Body of pancreas (tissue), 4 donors: ENCODE results near the gene STIL. TPM values are rescaled to one million over a fixed set of nuclear protein-coding genes. Genes with fewer than 3 reads are reported as not detected.
"Not testable (repeated sequence)": the region's sequence is repeated elsewhere in the genome, so short reads cannot be mapped to it uniquely, and the experiment has no call there.

Experiments used
- ATAC-seq: fragments of 150-250 bp; one replicate; pipeline ENCODE4 v1.9.1; 2016
- DNase-seq, 4 donors: peaks; one replicate each; pipeline ENCODE4 v3.0.0-alpha.2; 2019
- H3K27ac ChIP-seq, 4 donors: fragments of 200-600 bp; sonication (generic); 1 replicate in 3 of 4; 2 replicates in 1 of 4; pipeline versions ENCODE4 v1.5.1 to v1.6.1; 2016 to 2019; ENCODE audit warnings: mild to moderate bottlenecking in 1 of 4, mixed read lengths in 1 of 4, moderate library complexity in 1 of 4
- H3K27me3 ChIP-seq, 2 donors: fragments of 200-600 bp; sonication (generic); one replicate each; pipeline ENCODE4 v1.6.0; 2016; ENCODE audit warnings: mild to moderate bottlenecking in 1 of 2
- H3K36me3 ChIP-seq, 2 donors: fragments of 200-600 bp; sonication (generic); replicated peaks in 1 of 2; 2 replicates each; pipeline ENCODE4 v1.5.1; 2016; ENCODE audit warnings: low read depth in 2 of 2; ENCODE audit not compliant: insufficient read depth in 1 of 2
- H3K4me1 ChIP-seq: fragments of 200-600 bp; sonication (generic); one replicate; pipeline ENCODE4 v1.6.0; 2016
- H3K4me3 ChIP-seq, 2 donors: fragments of 200-600 bp; sonication (generic); 1 replicate in 1 of 2; 2 replicates in 1 of 2; pipeline ENCODE4 v1.5.1; 2016 to 2019
- H3K9me3 ChIP-seq, 3 donors: fragments of 200-600 bp; sonication (generic); 1 replicate in 2 of 3; 2 replicates in 1 of 3; pipeline ENCODE4 v1.5.1; 2016
- CTCF ChIP-seq, 7 experiments: fragments of 450-650 bp in 4 of 7; fragments of 200-600 bp in 3 of 7; sonication (generic) in 3 of 7; IDR thresholded peaks; one replicate each; pipeline ENCODE4 v1.5.1; 2016 to 2019; ENCODE audit warnings: antibody characterized with exemption in 7 of 7
- POLR2A ChIP-seq, 3 donors: fragments of 450-650 bp; IDR thresholded peaks; one replicate each; pipeline ENCODE4 v1.6.1; 2016; ENCODE audit warnings: antibody characterized with exemption in 3 of 3, mild to moderate bottlenecking in 2 of 3
- WGBS, 2 donors: methylation state at CpG; one replicate each; pipeline ENCODE4 v1.1.5; 2017; 5-methylcytosine and 5-hydroxymethylcytosine counted together
- intact Hi-C: fragments of 100-400 bp; cut with DNase I; formaldehyde crosslinking; loops from one replicate; pipeline ENCODE4 v1.15.1; 2023
- total RNA-seq, 2 donors: library from RNA; depleted of rRNA; stranded (reverse); fragments of >200 nt; gene quantifications; one replicate each; pipeline ENCODE4 v1.1.0, GENCODE V29; 2016

The STIL gene
- total RNA-seq, 2 donors from 2014 or later, result 0.52 TPM; not detected in 1

- 85 to 90% methylated on average over 3 of the region's 3 CpGs for WGBS, 2 donors
- peaks cover 22% of the 10 kb centered on the region for H3K4me1 ChIP-seq
- no peaks in the 10 kb centered on the region for H3K36me3 ChIP-seq
- TF ChIP-seq POLR2A (IDR thresholded peaks at IDR 0.05), result no peak
- no peak for TF ChIP-seq CTCF (IDR thresholded peaks at IDR 0.05)
- no peaks in the 10 kb centered on the region for H3K9me3 ChIP-seq
- ATAC-seq, result no peak
- peak overlapping the region; percentile 45 to 89 (median 83) for H3K27ac ChIP-seq
- H3K4me3 ChIP-seq, result no peak overlapping the region
- no peaks in the 10 kb centered on the region for H3K27me3 ChIP-seq
- no peak for DNase-seq
- intact Hi-C loops, result no loop called here
Observed at GRCh38 chr1:47324682-47325081, 10.7 kb upstream of the STIL start.

GRCh38 chr1:47323599-47324031 is 9.7 kb upstream of the STIL start:
- peak; percentile 92 for ATAC-seq

GRCh38 chr1:47319968-47320367 is 6.0 kb upstream of the STIL start:
- WGBS, 2 donors, result 81 to 88% methylated on average over 14 of the region's 14 CpGs
- intact Hi-C loops, ATAC-seq, H3K9me3 ChIP-seq, H3K36me3 ChIP-seq, DNase-seq, H3K4me3 ChIP-seq, H3K27me3 ChIP-seq, H3K27ac ChIP-seq: not testable (repeated sequence)
- H3K4me1 ChIP-seq, result peaks cover 17% of the 10 kb centered on the region

More at GRCh38 chr1:47323599-47324031, 9.7 kb upstream of the STIL start:
- no peaks in the 10 kb centered on the region for H3K27me3 ChIP-seq
- 0 to 30% methylated on average over 1 of the region's 1 CpG for WGBS, 2 donors
- H3K4me3 ChIP-seq, result no peak overlapping the region
- DNase-seq, result peak in 1 of 4 donors; percentile 34
- no peak for TF ChIP-seq CTCF (IDR thresholded peaks at IDR 0.05)
- TF ChIP-seq POLR2A (IDR thresholded peaks at IDR 0.05), result peak in 2 of 3 donors; percentile 25 to 42
- H3K4me1 ChIP-seq, result peaks cover 22% of the 10 kb centered on the region
- H3K27ac ChIP-seq, result peak overlapping the region; percentile 6 to 89 (median 83)
- no peaks in the 10 kb centered on the region for H3K9me3 ChIP-seq
- no peaks in the 10 kb centered on the region for H3K36me3 ChIP-seq
- intact Hi-C loops, result no loop called here

DNA sequence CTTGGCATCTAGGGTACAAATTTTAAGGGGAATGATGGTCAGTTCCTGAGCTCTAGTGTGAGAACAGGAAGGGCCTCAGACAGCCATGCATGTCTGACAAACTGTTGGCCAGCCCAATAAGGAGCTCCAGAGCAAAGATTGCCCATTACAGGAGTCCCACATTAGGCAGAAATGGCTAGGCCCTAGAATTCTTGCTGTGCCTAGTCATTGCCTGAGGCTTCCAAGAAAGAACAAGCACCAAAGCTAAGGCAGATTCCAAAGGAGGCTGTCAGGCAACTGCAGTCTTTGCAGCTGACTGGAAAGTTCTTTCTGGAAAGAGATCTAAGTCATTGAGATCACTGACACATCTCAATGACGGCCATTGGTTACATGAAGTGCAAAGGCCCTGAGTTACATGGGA is 3.9 kb upstream of the STIL start:
- no peaks in the 10 kb centered on the region for H3K9me3 ChIP-seq
- TF ChIP-seq CTCF (IDR thresholded peaks at IDR 0.05) (no peak), POLR2A (IDR thresholded peaks at IDR 0.05) (no peak)
- H3K36me3 ChIP-seq, result no peaks in the 10 kb centered on the region
- DNase-seq (no peak), ATAC-seq (no peak)
- H3K27ac ChIP-seq, result no peak overlapping the region
- WGBS, 2 donors, result 73 to 83% methylated on average over 1 of the region's 1 CpG
- intact Hi-C loops, result no loop called here
- no peaks in the 10 kb centered on the region for H3K27me3 ChIP-seq
- H3K4me1 ChIP-seq, result peaks cover 8% of the 10 kb centered on the region
- no peak overlapping the region for H3K4me3 ChIP-seq

DNA sequence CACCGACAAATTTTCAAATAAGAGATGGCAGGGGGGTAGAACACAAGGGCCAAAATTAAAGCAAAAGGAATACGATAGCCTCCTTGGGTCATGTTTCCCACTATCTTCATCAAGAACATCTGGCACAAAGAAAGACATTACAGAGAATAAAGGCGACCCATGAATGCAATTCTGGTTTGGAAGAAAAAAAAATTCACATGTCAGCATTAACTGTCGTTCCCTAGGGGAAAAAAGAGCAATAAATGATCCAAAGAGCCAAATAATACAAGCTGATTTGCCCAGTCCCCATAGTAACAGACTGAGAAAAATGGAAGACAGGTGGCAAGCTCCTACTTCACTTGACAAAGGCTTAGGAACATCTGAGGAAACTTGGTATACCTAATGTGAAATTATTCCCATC is 4.5 kb downstream of the STIL start:
- Histone ChIP-seq H3K4me3 (no peak overlapping the region), H3K9me3 (no peaks in the 10 kb centered on the region), H3K4me1 (peaks cover 8% of the 10 kb centered on the region), H3K27ac (no peak overlapping the region), H3K36me3 (no peaks in the 10 kb centered on the region), H3K27me3 (no peaks in the 10 kb centered on the region)
- intact Hi-C loops, result no loop called here
- no peak for TF ChIP-seq CTCF (IDR thresholded peaks at IDR 0.05)
- TF ChIP-seq POLR2A (IDR thresholded peaks at IDR 0.05), result no peak
- ATAC-seq (no peak), DNase-seq (no peak)
- WGBS, 2 donors, result 82 to 86% methylated on average over 4 of the region's 4 CpGs
